Measurements from ENCODE around the gene RASGRF2. TPM values are rescaled to one million over a fixed set of nuclear protein-coding genes. Genes with fewer than 3 reads are reported as not detected.

Gene RASGRF2
- total RNA-seq, 1 experiment from 2014 or later: not detected

DNA sequence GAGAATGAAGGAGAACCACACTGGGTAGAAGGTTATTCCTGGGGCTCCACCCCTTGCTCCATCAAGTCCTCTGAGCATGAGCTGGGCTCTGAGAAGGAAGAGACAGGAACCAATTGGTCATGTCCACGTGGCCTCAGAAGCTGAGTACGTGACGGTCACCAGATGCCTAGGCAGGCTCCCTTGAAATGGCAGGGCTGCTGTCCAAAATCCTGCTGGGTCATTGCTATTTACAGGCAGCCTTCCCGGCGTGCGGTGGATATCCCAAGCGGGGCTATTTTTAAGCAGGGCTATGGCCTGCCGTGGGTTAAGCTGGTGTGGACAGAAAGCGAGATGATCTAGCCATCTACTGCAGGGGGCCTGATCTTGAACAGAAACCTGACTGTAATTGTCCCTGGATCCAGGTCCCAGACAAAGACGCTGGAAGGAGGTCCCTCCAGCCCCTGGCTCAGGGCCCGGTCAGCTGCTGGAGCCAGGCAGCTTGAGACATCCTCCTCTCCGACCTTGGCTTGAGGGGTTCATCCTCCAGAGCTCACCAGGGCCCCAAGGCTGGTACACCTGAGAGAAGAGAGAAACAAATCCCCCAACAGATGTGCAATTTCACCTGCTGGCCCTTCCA, 272.4 kb downstream of the RASGRF2 start:
- no TSS peak for BruUV-seq (replicated peaks)
- Mint-ChIP-seq H3K27me3 (ENCODE audit: insufficient read depth, unreplicated experiment) (no peaks in the 10 kb centered on the region), H3K9me3 (ENCODE audit: unreplicated experiment) (no peaks in the 10 kb centered on the region), H3K27ac (ENCODE audit: low read depth, unreplicated experiment) (no peak overlapping the region), H3K4me3 (ENCODE audit: unreplicated experiment) (no peak overlapping the region), H3K36me3 (ENCODE audit: insufficient read depth, unreplicated experiment) (no peaks in the 10 kb centered on the region), H3K4me1 (ENCODE audit: insufficient read depth, unreplicated experiment) (peaks cover 6% of the 10 kb centered on the region)
- intact Hi-C loops (cut with micrococcal nuclease): no loop called here
- POLR2A ChIA-PET: no interaction called here
- CTCF ChIA-PET: no interaction called here
- TF ChIP-seq CTCF (IDR thresholded peaks at IDR 0.05; ENCODE audit: unreplicated experiment): no peak
- no peak for DNase-seq (ENCODE audit: unreplicated experiment)

- intact Hi-C loops (cut with micrococcal nuclease): no loop called here
- ChIA-PET CTCF (no interaction called here), POLR2A (no interaction called here)
- TSS peak; percentile 15 for BruUV-seq (replicated peaks)
- no peak within 1 kb of the TSS for H3K27ac Mint-ChIP-seq (ENCODE audit: low read depth, unreplicated experiment)
- no peaks in the 10 kb centered on the region for H3K9me3 Mint-ChIP-seq (ENCODE audit: unreplicated experiment)
- TF ChIP-seq CTCF (IDR thresholded peaks at IDR 0.05; ENCODE audit: unreplicated experiment): no peak
- H3K4me1 Mint-ChIP-seq (ENCODE audit: insufficient read depth, unreplicated experiment): peaks cover 6% of the 10 kb centered on the region
- no peaks in the 10 kb centered on the region for H3K36me3 Mint-ChIP-seq (ENCODE audit: insufficient read depth, unreplicated experiment)
- DNase-seq (ENCODE audit: unreplicated experiment): no peak
- H3K27me3 Mint-ChIP-seq (ENCODE audit: insufficient read depth, unreplicated experiment): no peaks in the 10 kb centered on the region
- H3K4me3 Mint-ChIP-seq (ENCODE audit: unreplicated experiment): no peak within 1 kb of the TSS
Measured at GRCh38 chr5:81233080-81233634, 273.0 kb downstream of the RASGRF2 start, which contains the start of gene CKMT2. TSS of gene CKMT2 (plus strand) at chr5:81233322. CDS start at chr5:81251133, 17,811 bp downstream.

- H3K4me1 Mint-ChIP-seq (ENCODE audit: insufficient read depth, unreplicated experiment): peaks cover 6% of the 10 kb centered on the region
- H3K27ac Mint-ChIP-seq (ENCODE audit: low read depth, unreplicated experiment): no peak overlapping the region
- no peaks in the 10 kb centered on the region for H3K9me3 Mint-ChIP-seq (ENCODE audit: unreplicated experiment)
- intact Hi-C loops (cut with micrococcal nuclease): no loop called here
- no peaks in the 10 kb centered on the region for H3K27me3 Mint-ChIP-seq (ENCODE audit: insufficient read depth, unreplicated experiment)
- BruUV-seq (replicated peaks): no TSS peak
- no peak for TF ChIP-seq CTCF (IDR thresholded peaks at IDR 0.05; ENCODE audit: unreplicated experiment)
- H3K4me3 Mint-ChIP-seq (ENCODE audit: unreplicated experiment): no peak overlapping the region
- POLR2A ChIA-PET: interaction anchor here (0.6 kb wide), 1 partner anchor 538 kb away, joined by 5 read pairs; no protein-coding TSS in a partner anchor
- no peaks in the 10 kb centered on the region for H3K36me3 Mint-ChIP-seq (ENCODE audit: insufficient read depth, unreplicated experiment)
- CTCF ChIA-PET: interaction anchor here (0.6 to 0.9 kb wide), 2 partner anchors 19 to 50 kb away, joined by 3 to 5 read pairs; no protein-coding TSS in a partner anchor
- DNase-seq (ENCODE audit: unreplicated experiment): no peak
Measured at GRCh38 chr5:81234299-81234698, 274.1 kb downstream of the RASGRF2 start.

DNA sequence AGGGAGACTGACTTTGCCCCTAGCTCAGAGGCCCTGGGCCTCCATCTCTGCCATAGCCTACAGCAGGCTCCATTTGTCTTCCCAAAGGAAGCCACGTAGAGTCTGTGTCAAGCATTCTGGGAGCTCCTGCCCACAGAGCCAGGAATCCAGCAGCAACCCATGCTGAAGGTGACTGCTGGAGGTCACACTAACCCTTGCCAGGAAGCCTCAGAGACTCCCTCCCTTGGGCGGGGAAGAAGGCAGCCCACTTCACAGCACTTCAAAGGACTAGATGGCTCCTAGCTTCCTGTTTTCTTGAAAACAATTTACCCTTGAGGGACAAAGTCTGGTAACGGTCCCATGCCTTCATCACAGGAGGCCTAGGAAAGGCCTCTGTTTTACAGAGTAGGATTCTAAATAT, 274.6 kb downstream of the RASGRF2 start:
- no TSS peak for BruUV-seq (replicated peaks)
- no peak for TF ChIP-seq CTCF (IDR thresholded peaks at IDR 0.05; ENCODE audit: unreplicated experiment)
- CTCF ChIA-PET: interaction anchor here (0.9 kb wide), 1 partner anchor 50 kb away, joined by 5 read pairs; no protein-coding TSS in a partner anchor
- no peak for DNase-seq (ENCODE audit: unreplicated experiment)
- POLR2A ChIA-PET: no interaction called here
- Mint-ChIP-seq H3K27me3 (ENCODE audit: insufficient read depth, unreplicated experiment) (no peaks in the 10 kb centered on the region), H3K36me3 (ENCODE audit: insufficient read depth, unreplicated experiment) (no peaks in the 10 kb centered on the region), H3K4me3 (ENCODE audit: unreplicated experiment) (no peak overlapping the region), H3K4me1 (ENCODE audit: insufficient read depth, unreplicated experiment) (peaks cover 6% of the 10 kb centered on the region), H3K9me3 (ENCODE audit: unreplicated experiment) (no peaks in the 10 kb centered on the region), H3K27ac (ENCODE audit: low read depth, unreplicated experiment) (no peak overlapping the region)
- intact Hi-C loops (cut with micrococcal nuclease): no loop called here
